AG09309 (cell line): ENCODE data around the gene TUBGCP6.

Source experiments
- DNase-seq: peaks from one replicate; pipeline ENCODE4 v3.0.0-alpha.2; 2010; ENCODE audit warnings: low read depth
- H3K4me3 ChIP-seq: 2 replicates; pipeline ENCODE4 v1.5.1; 2011; ENCODE audit warnings: mild to moderate bottlenecking, low read depth, low read length, moderate library complexity; ENCODE audit not compliant: control insufficient read depth
- CTCF ChIP-seq: IDR thresholded peaks from 2 replicates; pipeline ENCODE4 v1.5.1; 2011; ENCODE audit warnings: mild to moderate bottlenecking, low read depth, low read length, inconsistent platforms; ENCODE audit not compliant: insufficient read depth, control insufficient read depth; ENCODE audit errors: missing control alignments

The TUBGCP6 gene

GRCh38 chr22:50244420-50245213 lies at the start of gene TUBGCP6:
Gene TUBGCP6 (minus strand): TSS chr22:50245023. CDS start chr22:50244459, 564 bp downstream.
- peak; percentile 31 for TF ChIP-seq CTCF
- peak within 1 kb of the TSS; percentile 80 for H3K4me3 ChIP-seq
- peak; percentile 38 for DNase-seq

GRCh38 chr22:50294319-50294656 lies 49.5 kb upstream of the TUBGCP6 start:
- TF ChIP-seq CTCF = no peak
- DNase-seq = no peak
- no peak overlapping the region for H3K4me3 ChIP-seq

GRCh38 chr22:50293441-50294318 lies 48.9 kb upstream of the TUBGCP6 start:
- no peak for TF ChIP-seq CTCF
- H3K4me3 ChIP-seq = peak overlapping the region; percentile 35
- peak; percentile 17 for DNase-seq

GRCh38 chr22:50292643-50293440 lies 48.0 kb upstream of the TUBGCP6 start:
- H3K4me3 ChIP-seq = peak overlapping the region; percentile 35
- no peak for DNase-seq
- TF ChIP-seq CTCF = no peak

- DNase-seq = no peak
- TF ChIP-seq CTCF = no peak
- H3K4me3 ChIP-seq = no peak overlapping the region
Observed at GRCh38 chr22:50289942-50290630, 45.3 kb upstream of the TUBGCP6 start.
